NB4 (cell line): Measurements from ENCODE around the gene CEP83.
A peak's percentile ranks its signal among the peaks of the same experiment; 100 is the strongest.
"Not testable (repeated sequence)": the region's sequence is repeated elsewhere in the genome, so short reads cannot be mapped to it uniquely, and the experiment has no call there.

Experiments
- DNase-seq: peaks from one replicate; pipeline ENCODE4 v3.0.0; 2010; ENCODE audit warnings: low read depth
- H3K4me3 ChIP-seq: one replicate; pipeline ENCODE4 v1.5.1; 2011; ENCODE audit warnings: mild to moderate bottlenecking, low read depth, low read length, moderate library complexity
- MYC ChIP-seq: IDR thresholded peaks from 2 replicates; pipeline ENCODE4 v1.6.1; 2011; ENCODE audit warnings: low read depth, low read length
- POLR2A ChIP-seq: IDR thresholded peaks from 2 replicates; pipeline ENCODE4 v1.6.1; 2011; ENCODE audit warnings: mild to moderate bottlenecking; ENCODE audit not compliant: insufficient read length; ENCODE audit errors: extremely low read depth
- TF ChIP-seq, protein P1 (sequence below): IDR thresholded peaks from 2 replicates; pipeline ENCODE4 v1.6.1; 2011; ENCODE audit warnings: low read depth, low read length
- TF ChIP-seq, protein P2 (sequence below): IDR thresholded peaks from one replicate; pipeline ENCODE4 v1.5.1; 2012; ENCODE audit warnings: low read depth, low read length

CEP83 gene

DNA sequence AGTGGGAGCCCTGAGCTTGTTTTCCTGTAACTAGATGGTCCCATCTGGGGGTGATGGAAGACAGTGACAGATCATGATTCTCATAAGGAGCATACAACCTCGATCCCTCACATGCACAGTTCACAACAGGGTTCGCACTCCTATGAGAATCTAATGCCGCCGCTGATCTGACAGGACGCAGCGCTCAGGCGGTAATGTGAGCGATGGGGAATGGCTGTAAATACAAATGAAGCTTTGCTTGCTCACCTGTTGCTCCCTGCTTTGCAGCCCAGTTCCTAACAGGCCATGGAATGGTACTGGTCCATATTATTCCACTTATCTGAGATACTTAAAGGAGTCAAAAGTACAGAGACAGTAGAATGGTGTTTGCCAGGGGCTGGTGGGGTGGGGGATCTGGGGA, 9.9 kb upstream of the CEP83 start:
- no peak for DNase-seq
- TF ChIP-seq MYC (no peak), POLR2A (no peak)
- TF ChIP-seq, protein P1, sequence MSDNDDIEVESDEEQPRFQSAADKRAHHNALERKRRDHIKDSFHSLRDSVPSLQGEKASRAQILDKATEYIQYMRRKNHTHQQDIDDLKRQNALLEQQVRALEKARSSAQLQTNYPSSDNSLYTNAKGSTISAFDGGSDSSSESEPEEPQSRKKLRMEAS, result no peak
- TF ChIP-seq, protein P2, sequence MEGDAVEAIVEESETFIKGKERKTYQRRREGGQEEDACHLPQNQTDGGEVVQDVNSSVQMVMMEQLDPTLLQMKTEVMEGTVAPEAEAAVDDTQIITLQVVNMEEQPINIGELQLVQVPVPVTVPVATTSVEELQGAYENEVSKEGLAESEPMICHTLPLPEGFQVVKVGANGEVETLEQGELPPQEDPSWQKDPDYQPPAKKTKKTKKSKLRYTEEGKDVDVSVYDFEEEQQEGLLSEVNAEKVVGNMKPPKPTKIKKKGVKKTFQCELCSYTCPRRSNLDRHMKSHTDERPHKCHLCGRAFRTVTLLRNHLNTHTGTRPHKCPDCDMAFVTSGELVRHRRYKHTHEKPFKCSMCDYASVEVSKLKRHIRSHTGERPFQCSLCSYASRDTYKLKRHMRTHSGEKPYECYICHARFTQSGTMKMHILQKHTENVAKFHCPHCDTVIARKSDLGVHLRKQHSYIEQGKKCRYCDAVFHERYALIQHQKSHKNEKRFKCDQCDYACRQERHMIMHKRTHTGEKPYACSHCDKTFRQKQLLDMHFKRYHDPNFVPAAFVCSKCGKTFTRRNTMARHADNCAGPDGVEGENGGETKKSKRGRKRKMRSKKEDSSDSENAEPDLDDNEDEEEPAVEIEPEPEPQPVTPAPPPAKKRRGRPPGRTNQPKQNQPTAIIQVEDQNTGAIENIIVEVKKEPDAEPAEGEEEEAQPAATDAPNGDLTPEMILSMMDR, result no peak
- no peak overlapping the region for H3K4me3 ChIP-seq

DNA sequence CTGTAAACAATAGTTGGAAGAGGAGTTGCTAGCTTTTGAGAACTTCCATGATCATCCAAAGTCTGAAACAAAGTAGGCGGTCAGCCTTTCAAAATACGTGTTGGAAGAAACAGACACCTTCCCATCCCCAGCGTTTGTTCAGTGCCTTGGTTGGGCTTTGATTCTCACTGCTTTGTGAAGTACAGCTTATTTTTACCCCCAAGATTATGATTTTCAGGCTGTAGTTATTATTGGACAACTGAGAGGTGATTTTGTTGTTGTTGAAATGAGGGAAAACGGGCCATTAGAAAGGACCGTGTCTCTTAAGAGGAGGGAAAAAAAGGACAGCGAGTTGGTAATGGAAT, 921 bp upstream of the CEP83 start:
- no peak for DNase-seq
- peak overlapping the region; percentile 85 for H3K4me3 ChIP-seq
- TF ChIP-seq, protein P1, result no peak
- TF ChIP-seq POLR2A (no peak), MYC (no peak)
- TF ChIP-seq, protein P2, result no peak

DNA sequence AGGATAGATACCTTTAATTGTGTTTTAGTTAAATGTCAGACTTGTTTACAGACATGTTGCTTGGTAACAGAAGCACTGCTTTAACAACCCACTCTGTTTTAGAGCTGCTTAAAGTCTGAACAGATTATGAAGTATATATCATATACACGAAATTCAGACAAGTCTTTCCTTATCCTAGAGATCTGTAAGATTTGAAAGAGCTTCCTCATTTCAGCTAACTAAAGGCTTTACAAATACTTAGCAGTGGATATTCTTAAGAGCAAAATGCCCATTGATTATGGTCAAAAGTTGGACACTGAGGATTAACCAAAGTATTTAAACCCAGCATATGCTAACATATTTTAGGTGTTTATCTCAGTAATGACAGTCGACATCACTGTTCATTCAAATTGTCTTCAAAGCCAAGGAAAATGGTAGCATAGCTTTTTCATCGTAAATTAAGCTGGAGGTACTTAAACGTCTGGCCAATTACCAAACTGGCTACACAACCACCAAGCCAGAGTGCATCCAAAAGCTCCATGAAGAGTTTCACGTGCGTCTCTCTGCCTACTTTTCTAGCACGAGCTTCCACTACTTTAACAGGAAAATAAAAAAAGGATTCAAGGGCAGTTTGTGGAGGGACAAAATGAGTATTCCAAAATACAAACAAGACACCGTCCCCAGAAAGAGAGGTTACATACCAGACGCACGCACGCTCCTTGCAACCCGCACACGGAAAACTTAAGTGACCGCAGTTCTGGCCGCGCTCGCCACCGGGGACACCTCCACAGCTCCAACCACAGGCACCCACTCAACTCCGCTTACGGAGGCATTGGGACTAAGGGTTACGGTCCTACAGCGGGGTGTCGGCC, 565 bp downstream of the CEP83 start:
- peak overlapping the region; percentile 85 for H3K4me3 ChIP-seq
- peak; percentile 65 for DNase-seq

DNA sequence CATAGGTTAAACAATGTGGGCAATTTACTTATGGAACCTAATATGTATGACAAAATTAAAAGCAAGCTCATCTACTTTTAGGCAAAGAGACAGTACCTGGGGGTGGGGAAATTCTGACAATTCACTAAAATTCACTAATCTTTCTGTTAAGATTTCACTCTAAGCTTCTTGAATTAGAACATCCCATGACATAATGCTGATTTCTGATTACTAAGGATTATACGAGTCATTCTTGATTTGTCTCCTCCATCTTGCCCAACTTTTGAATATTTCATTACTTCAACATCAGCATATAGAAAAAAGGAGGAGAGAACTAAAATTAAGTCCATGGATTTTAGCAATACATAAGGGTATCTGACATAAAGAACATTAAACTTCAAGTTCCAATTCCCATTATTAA, 2.4 kb downstream of the CEP83 start:
- DNase-seq, result no peak
- TF ChIP-seq POLR2A (no peak), MYC (no peak)
- TF ChIP-seq, protein P1, result no peak
- TF ChIP-seq, protein P2, result no peak
- H3K4me3 ChIP-seq, result peak overlapping the region; percentile 33

More for the DNA sequence above, 565 bp downstream of the CEP83 start:
- TF ChIP-seq MYC (peak; percentile 56; the same call in 1 of the 2 replicates), POLR2A (no peak)
- TF ChIP-seq, protein P2, result no peak
- TF ChIP-seq, protein P1, result peak; percentile 64

DNA sequence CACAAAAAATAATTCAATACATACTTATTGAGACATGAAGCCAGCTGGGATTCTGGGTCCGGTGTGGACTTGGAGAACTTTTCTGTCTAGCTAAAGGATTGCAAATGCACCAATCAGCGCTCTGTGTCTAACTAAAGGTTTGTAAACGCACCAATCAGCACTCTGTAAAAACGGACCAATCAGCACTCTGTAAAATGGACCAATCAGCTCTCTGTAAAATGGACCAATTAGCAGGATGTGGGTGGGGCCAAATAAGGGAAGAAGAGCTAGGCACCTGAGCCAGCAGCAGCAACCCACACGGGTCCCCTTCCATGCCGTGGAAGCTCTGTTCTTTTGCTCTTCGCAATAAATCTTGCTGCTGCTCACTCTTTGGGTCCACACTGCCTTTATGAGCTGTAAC, 5.3 kb downstream of the CEP83 start:
- DNase-seq, H3K4me3 ChIP-seq: not testable (repeated sequence)

DNA sequence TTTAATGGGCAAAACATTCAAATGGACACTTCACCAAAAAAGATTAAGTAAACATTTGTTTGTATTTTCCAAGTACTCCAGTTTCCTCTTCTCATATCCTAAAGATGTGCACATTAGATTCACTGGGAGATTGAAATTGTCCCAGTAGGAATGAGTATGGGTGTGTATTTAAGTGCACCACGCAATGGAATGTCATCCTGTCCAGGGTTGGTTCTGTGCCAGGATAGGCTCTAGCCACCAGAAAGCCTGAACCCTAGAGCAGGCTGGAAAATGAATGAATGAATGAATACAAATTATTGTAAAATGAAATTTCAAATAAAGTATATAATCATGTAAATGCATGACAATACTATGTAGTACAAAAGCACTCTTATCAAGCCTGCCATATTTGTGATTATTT, 14.0 kb downstream of the CEP83 start:
- TF ChIP-seq, protein P1, result no peak
- TF ChIP-seq POLR2A, result no peak
- no peak for TF ChIP-seq MYC
- TF ChIP-seq, protein P2, result no peak
- no peak for DNase-seq
- H3K4me3 ChIP-seq, result no peak overlapping the region
